ENCODE measurements around the gene SOX10. TPM values are rescaled to one million over a fixed set of nuclear protein-coding genes. Genes with fewer than 3 reads are reported as not detected.
A peak's percentile ranks its signal among the peaks of the same experiment; 100 is the strongest.

The SOX10 gene
- total and polyA plus RNA-seq, 9 of the 15 experiments (the other 6 are each of a cell fraction or from before 2014, with no cell fraction given), result not detected

DNA sequence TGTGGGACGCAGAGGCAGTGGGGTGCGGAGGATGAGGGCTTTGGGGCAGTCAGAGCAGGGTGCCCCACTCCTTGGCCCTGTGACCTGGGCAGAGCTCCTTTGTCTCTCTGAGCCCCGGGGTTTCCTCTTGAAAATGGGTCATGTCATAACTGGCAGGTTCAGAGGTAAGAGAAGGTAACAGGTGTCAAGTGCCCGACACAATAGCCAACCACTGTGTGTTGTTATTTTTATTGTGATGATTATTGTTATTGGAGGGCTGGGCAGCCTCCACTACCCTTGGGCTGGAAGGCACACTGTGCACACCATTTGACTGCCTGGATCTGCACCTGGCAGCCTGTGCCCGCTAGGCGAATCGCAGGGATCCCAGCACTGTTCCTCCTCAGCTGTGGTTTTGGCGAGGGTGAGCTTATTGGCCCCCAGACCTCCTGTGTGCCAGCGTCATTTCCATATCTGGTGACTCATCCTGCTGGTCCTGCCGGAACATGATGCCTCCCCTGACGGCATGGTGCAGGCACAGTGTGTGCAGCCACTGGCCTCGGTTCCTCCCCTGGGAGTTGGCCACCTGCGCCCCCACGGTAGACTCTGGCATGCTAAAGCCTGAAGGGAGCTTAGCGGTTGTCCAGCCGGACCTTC is 15.4 kb upstream of the SOX10 start (continued):
- TF ChIP-seq CBX3 (IDR thresholded peaks at IDR 0.05; ENCODE audit: borderline replicate concordance in 1 of 2, low read length in 2 of 2), result no peak
- TF ChIP-seq ESRRA (IDR thresholded peaks at IDR 0.05; ENCODE audit: borderline replicate concordance, low read depth), result no peak
- TF ChIP-seq ZNF408 (CRISPR knock-in tag; IDR thresholded peaks at IDR 0.05; ENCODE audit: low read depth), result no peak
- TF ChIP-seq HDAC1 (IDR thresholded peaks at IDR 0.05), result no peak
- TF ChIP-seq, protein P1, sequence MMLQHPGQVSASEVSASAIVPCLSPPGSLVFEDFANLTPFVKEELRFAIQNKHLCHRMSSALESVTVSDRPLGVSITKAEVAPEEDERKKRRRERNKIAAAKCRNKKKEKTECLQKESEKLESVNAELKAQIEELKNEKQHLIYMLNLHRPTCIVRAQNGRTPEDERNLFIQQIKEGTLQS (IDR thresholded peaks at IDR 0.05), result peak; percentile 79
- TF ChIP-seq, protein P1 (CRISPR knock-in tag; conservative IDR thresholded peaks at IDR 0.05), result no peak
- no peak for TF ChIP-seq CBFA2T2 (conservative IDR thresholded peaks at IDR 0.05)
- no peak for TF ChIP-seq POLR3A (IDR thresholded peaks at IDR 0.05; ENCODE audit: borderline replicate concordance, extremely low read depth, insufficient read depth, insufficient read length)

DNA sequence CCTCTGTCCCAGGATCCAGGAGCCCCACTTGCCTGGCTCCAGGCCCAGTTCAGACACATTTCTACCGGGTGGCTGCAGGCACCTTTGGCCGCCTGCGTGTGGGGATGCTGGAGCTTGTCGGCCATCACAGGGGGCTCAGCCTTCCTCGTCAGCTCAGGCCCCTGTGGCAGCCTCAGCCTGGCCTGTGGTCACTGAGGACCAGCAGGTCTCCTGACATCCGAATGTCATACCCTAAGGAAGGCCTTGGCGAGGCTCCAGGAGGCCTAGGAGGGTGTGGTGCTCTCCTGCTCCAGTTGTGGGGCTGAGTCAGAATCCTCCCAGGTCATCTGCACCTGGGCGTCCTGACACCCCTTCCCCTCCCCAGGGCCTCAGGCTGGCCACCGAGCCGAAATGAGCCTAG is 14.9 kb upstream of the SOX10 start:
- Histone ChIP-seq H3K36me3 (ENCODE audit: control insufficient read depth, insufficient read depth, low read length) (no peaks in the 10 kb centered on the region), H3K27ac (ENCODE audit: extremely low read depth, low read depth, low read length) (no peak overlapping the region), H4K20me1 (replicated peaks; ENCODE audit: control insufficient read depth, insufficient read depth, low read length) (no peaks in the 10 kb centered on the region), H3K9me3 (replicated peaks; ENCODE audit: control insufficient read depth, insufficient read depth, low read depth, low read length) (no peaks in the 10 kb centered on the region), H3K4me2 (ENCODE audit: insufficient read depth, low read length) (no peak overlapping the region), H3K4me3 (no peak overlapping the region), H3K27me3 (ENCODE audit: control insufficient read depth in 2 of 2, insufficient read depth in 2 of 2, low read length in 2 of 2) (no peaks in the 10 kb centered on the region; a peak in 1 of 5 replicates), H2AFZ (ENCODE audit: low read depth, low read length) (no peak overlapping the region), H3K79me2 (ENCODE audit: control insufficient read depth, insufficient read depth, low read length) (no peaks in the 10 kb centered on the region), H3K9ac (ENCODE audit: insufficient read depth in 1 of 2, low read depth in 2 of 2, low read length in 2 of 2) (peak overlapping the region in 1 of 2 experiments; percentile 52; a peak in 1 of 4 replicates), H3K9me1 (ENCODE audit: control insufficient read depth, insufficient read depth, low read length) (no peaks in the 10 kb centered on the region), H3K4me1 (replicated peaks in 1 of 2; ENCODE audit: control insufficient read depth in 2 of 2, insufficient read depth in 2 of 2, low read length in 2 of 2) (peaks cover 0 to 16% of the 10 kb centered on the region in 2 experiments; a peak in 3 of 5 replicates)
- no peak for FAIRE-seq
- in situ Hi-C loops (cut with MboI), result no loop called here
- intact Hi-C loops (cut with micrococcal nuclease), result no loop called here
- no TSS peak for BruUV-seq (replicated peaks)
- TF ChIP-seq POLR2G (IDR thresholded peaks at IDR 0.05; ENCODE audit: low read depth, low read length), result no peak
- TF ChIP-seq BRD9 (IDR thresholded peaks at IDR 0.05; ENCODE audit: low read depth, partially characterized antibody), result no peak
- TF ChIP-seq TBL1XR1 (IDR thresholded peaks at IDR 0.05; ENCODE audit: low read length in 2 of 2), result no peak
- TF ChIP-seq ZKSCAN8 (CRISPR knock-in tag; IDR thresholded peaks at IDR 0.05), result no peak
- TF ChIP-seq, protein P2, sequence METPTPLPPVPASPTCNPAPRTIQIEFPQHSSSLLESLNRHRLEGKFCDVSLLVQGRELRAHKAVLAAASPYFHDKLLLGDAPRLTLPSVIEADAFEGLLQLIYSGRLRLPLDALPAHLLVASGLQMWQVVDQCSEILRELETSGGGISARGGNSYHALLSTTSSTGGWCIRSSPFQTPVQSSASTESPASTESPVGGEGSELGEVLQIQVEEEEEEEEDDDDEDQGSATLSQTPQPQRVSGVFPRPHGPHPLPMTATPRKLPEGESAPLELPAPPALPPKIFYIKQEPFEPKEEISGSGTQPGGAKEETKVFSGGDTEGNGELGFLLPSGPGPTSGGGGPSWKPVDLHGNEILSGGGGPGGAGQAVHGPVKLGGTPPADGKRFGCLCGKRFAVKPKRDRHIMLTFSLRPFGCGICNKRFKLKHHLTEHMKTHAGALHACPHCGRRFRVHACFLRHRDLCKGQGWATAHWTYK (CRISPR knock-in tag; IDR thresholded peaks at IDR 0.05), result no peak
- peak; percentile 35 for TF ChIP-seq NFIC (IDR thresholded peaks at IDR 0.05)
- peak; percentile 55 for ATAC-seq
- ChIA-PET POLR2A (no interaction called here), CTCF (ENCODE audit: low intra/inter-chr PET ratio) (no interaction called here)
- peak in 1 of 4 experiments; percentile 30 for DNase-seq (ENCODE audit: extremely low read depth in 1 of 4, low spot score in 3 of 4)
- 26% methylated on average over 7 of the region's 10 CpGs for WGBS (ENCODE audit: insufficient coverage, low coverage, missing lambda C conversion rate)
